K562 (cell line): ENCODE results near the gene BANP. TPM values are rescaled to one million over a fixed set of nuclear protein-coding genes. Genes with fewer than 3 reads are reported as not detected.

Experiments used
- ATAC-seq: fragments of 200-7000 bp; cut with Tn5 transposase; 3 replicates; pipeline ENCODE4 v1.9.1; 2020; ENCODE audit warnings: moderate library complexity
- BruUV-seq: library from RNA; stranded (reverse); fragments of 400-500 nt; replicated peaks from 2 replicates; lab custom pipeline; 2021; lab: Mats Ljungman, UMichigan
- CTCF ChIA-PET: fragments of 300-600 bp; formaldehyde crosslinking; extraction: SDS; loops from one replicate; lab custom pipeline; 2021; ENCODE audit warnings: low intra/inter-chr PET ratio; lab: Yijun Ruan, JAX
- POLR2A ChIA-PET: fragments of 300-600, 350-650 bp; sonication (Branson Sonifier 250); formaldehyde crosslinking; extraction: SDS; loops from one replicate; lab custom pipeline; 2021; ENCODE audit warnings: antibody characterized with exemption, inconsistent platforms; lab: Yijun Ruan, JAX
- DNase-seq, 4 experiments: peaks; one replicate each; pipeline versions ENCODE4 v3.0.0 to v3.0.0-alpha.2; 2011 to 2018; ENCODE audit warnings: low spot score in 3 of 4, mixed read lengths in 3 of 4; ENCODE audit errors: extremely low read depth in 1 of 4
- FAIRE-seq: peaks from 2 replicates; lab custom pipeline; 2011; peaks lifted over from hg19 to GRCh38; lab: Jason Lieb, UNC
- H2AFZ ChIP-seq: 2 replicates; pipeline ENCODE4 v1.6.0; 2011; ENCODE audit warnings: low read depth, low read length, control low read depth, inconsistent platforms
- H3K27ac ChIP-seq: fragments of 200-600 bp; 3 replicates; pipeline ENCODE4 v1.8.0; 2011; ENCODE audit warnings: low read depth, mild to moderate bottlenecking, control low read depth, inconsistent platforms, low read length, moderate library complexity, mixed read lengths; ENCODE audit errors: extremely low read depth
- H3K27me3 ChIP-seq, 2 experiments: fragments of 300-600 bp in 1 of 2; 2 replicates in 1 of 2; 3 replicates in 1 of 2; pipeline versions ENCODE4 v1.6.0 to v1.8.0; 2011; ENCODE audit warnings: inconsistent platforms in 2 of 2, low read length in 2 of 2, mild to moderate bottlenecking in 1 of 2, mixed read lengths in 1 of 2, moderate library complexity in 1 of 2; ENCODE audit not compliant: control insufficient read depth in 2 of 2, insufficient read depth in 2 of 2
- H3K36me3 ChIP-seq: fragments of 300-600 bp; 3 replicates; pipeline ENCODE4 v1.8.0; 2011; ENCODE audit warnings: mild to moderate bottlenecking, low read length, inconsistent platforms; ENCODE audit not compliant: control insufficient read depth, insufficient read depth
- H3K4me1 ChIP-seq, 2 experiments: fragments of 200-600 bp in 1 of 2; replicated peaks in 1 of 2; 2 replicates in 1 of 2; 3 replicates in 1 of 2; pipeline versions ENCODE4 v1.5.1 to v1.8.0; 2011; ENCODE audit warnings: inconsistent platforms in 2 of 2, low read length in 2 of 2, mild to moderate bottlenecking in 1 of 2, mixed read lengths in 1 of 2, moderate library complexity in 1 of 2; ENCODE audit not compliant: control insufficient read depth in 2 of 2, insufficient read depth in 2 of 2
- H3K4me2 ChIP-seq: 2 replicates; pipeline ENCODE4 v1.6.1; 2011; ENCODE audit warnings: low read length, control low read depth, inconsistent platforms, mixed read lengths; ENCODE audit not compliant: insufficient read depth
- H3K4me3 ChIP-seq: fragments of 200-600 bp; sonication (generic), shearing (Covaris generic); 2 replicates; pipeline ENCODE4 v1.5.1; 2016; ENCODE audit warnings: control low read depth, inconsistent platforms
- H3K79me2 ChIP-seq: fragments of 200-600 bp; 3 replicates; pipeline ENCODE4 v1.8.0; 2011; ENCODE audit warnings: low read length, inconsistent platforms; ENCODE audit not compliant: control insufficient read depth, insufficient read depth
- H3K9ac ChIP-seq, 2 experiments: 2 replicates each; pipeline versions ENCODE4 v1.6.0 to v1.6.1; 2011; ENCODE audit warnings: low read depth in 2 of 2, low read length in 2 of 2, control low read depth in 1 of 2, inconsistent platforms in 1 of 2, mild to moderate bottlenecking in 1 of 2, mixed read lengths in 1 of 2; ENCODE audit not compliant: insufficient read depth in 1 of 2
- H3K9me1 ChIP-seq: one replicate; pipeline ENCODE4 v1.6.0; 2011; ENCODE audit warnings: inconsistent platforms, mild to moderate bottlenecking, low read length, moderate library complexity; ENCODE audit not compliant: control insufficient read depth, insufficient read depth
- H3K9me3 ChIP-seq: replicated peaks from 2 replicates; pipeline ENCODE4 v1.5.1; 2011; ENCODE audit warnings: low read depth, low read length, inconsistent platforms; ENCODE audit not compliant: control insufficient read depth, insufficient read depth
- H4K20me1 ChIP-seq: replicated peaks from 2 replicates; pipeline ENCODE4 v1.6.1; 2011; ENCODE audit warnings: low read length, inconsistent platforms, mixed read lengths; ENCODE audit not compliant: control insufficient read depth, insufficient read depth
- HNRNPH1 ChIP-seq: fragments of 200-400 bp; formaldehyde crosslinking; optimal IDR thresholded peaks from 2 replicates; pipeline ENCODE3; 2017; ENCODE audit warnings: low read depth, mild to moderate bottlenecking, low read length, moderate library complexity
- MNT ChIP-seq, 2 experiments: fragments of 450-650 bp; conservative IDR thresholded peaks; 2 replicates each; pipeline ENCODE4 v1.6.1; 2017; ENCODE audit warnings: mild to moderate bottlenecking in 2 of 2, moderate library complexity in 2 of 2
- TCFL5 ChIP-seq: fragments of 250-450 bp; sonication (Bioruptor Pico); conservative IDR thresholded peaks from 2 replicates; pipeline ENCODE4 v1.6.1; 2021; ENCODE audit warnings: mild to moderate bottlenecking, moderate library complexity, matching md5 sums
- TOE1 ChIP-seq, 2 experiments: fragments of 450-650 bp in 1 of 2; sonication (generic) in 1 of 2; formaldehyde crosslinking in 1 of 2; IDR thresholded peaks; 2 replicates each; pipeline versions ENCODE4 v1.7.1 to v1.8.0; 2016 to 2022; ENCODE audit warnings: borderline replicate concordance in 2 of 2, mild to moderate bottlenecking in 2 of 2, antibody characterized with exemption in 1 of 2, inconsistent platforms in 1 of 2, low read depth in 1 of 2, missing genetic modification reagents in 1 of 2, moderate library complexity in 1 of 2
- ZNF124 ChIP-seq: sonication (generic); formaldehyde crosslinking; IDR thresholded peaks from 2 replicates; pipeline ENCODE4 v1.8.1; 2022; ENCODE audit warnings: missing genetic modification reagents
- WGBS: fragments of 100-300 bp; shearing (Covaris generic); methylation state at CpG from one replicate; pipeline ENCODE4 v1.1.6; 2016; ENCODE audit warnings: low coverage, mixed read lengths; ENCODE audit not compliant: insufficient coverage; ENCODE audit errors: missing lambda C conversion rate; 5-methylcytosine and 5-hydroxymethylcytosine counted together
- in situ Hi-C: fragments of 300-500 bp; cut with MboI; formaldehyde crosslinking; loops from 4 replicates; pipeline ENCODE4 v1.15.0; 2018; ENCODE audit warnings: inconsistent platforms, mixed read lengths
- intact Hi-C: fragments of 100-400 bp; cut with micrococcal nuclease; formaldehyde crosslinking; loops from 2 replicates; pipeline ENCODE4 v1.14.2; 2022
- polyA plus RNA-seq, 8 experiments: library from polyadenylated mRNA; depleted of rRNA in 4 of 8; stranded (reverse) in 5 of 8; unstranded in 3 of 8; fragments of >200 nt; fragmentation: Nextera tagmentation in 2 of 8; fragmentation: Illumina TruSeq in 1 of 8; extraction: Ambion mirVana in 2 of 8; extraction: Trizol in 1 of 8; gene quantifications; 2 replicates each; pipeline versions ENCODE4 v1.2.1 to v1.2.3, GENCODE V29; 2011 to 2014; ENCODE audit warnings: inconsistent platforms in 1 of 8, missing spikeins in 1 of 8
- total RNA-seq, 7 experiments: library from RNA; depleted of rRNA in 6 of 7; stranded (reverse); fragments of >200 nt in 6 of 7; fragmentation: Illumina TruSeq in 2 of 7; extraction: Trizol in 2 of 7; gene quantifications; 2 replicates each; pipeline versions ENCODE4 v1.2.1 to v1.2.3, GENCODE V29; 2011 to 2021; ENCODE audit warnings: low replicate concordance in 1 of 7

Gene BANP
- total and polyA plus RNA-seq, 9 of the 15 experiments (the other 6 are each of a cell fraction or from before 2014, with no cell fraction given) = 4.6 to 22.1 (median 15.6) TPM

GRCh38 chr16:88047462-88047861, 96.2 kb downstream of the BANP start:
- in situ Hi-C loops (no loop called here), intact Hi-C loops (no loop called here)
- Histone ChIP-seq H4K20me1 (no peaks in the 10 kb centered on the region), H3K9me3 (no peaks in the 10 kb centered on the region), H3K4me2 (no peak overlapping the region), H2AFZ (no peak overlapping the region), H3K9ac (no peak overlapping the region), H3K4me1 (no peaks in the 10 kb centered on the region; a peak in 1 of 5 replicates), H3K27me3 (no peaks in the 10 kb centered on the region), H3K9me1 (no peaks in the 10 kb centered on the region), H3K36me3 (peaks cover 11% of the 10 kb centered on the region; the same call in 2 of the 3 replicates), H3K79me2 (no peaks in the 10 kb centered on the region), H3K27ac (no peak overlapping the region), H3K4me3 (no peak overlapping the region)
- no peak for DNase-seq
- no TSS peak for BruUV-seq
- 68% methylated on average over 3 of the region's 3 CpGs for WGBS
- ATAC-seq = no peak
- TF ChIP-seq TOE1 (IDR thresholded peaks at IDR 0.05; ENCODE audit: borderline replicate concordance) (no peak), TOE1 (CRISPR knock-in tag; IDR thresholded peaks at IDR 0.05; ENCODE audit: borderline replicate concordance, low read depth) (no peak), TCFL5 (CRISPR knock-in tag) (no peak), HNRNPH1 (no peak), ZNF124 (CRISPR knock-in tag) (no peak), MNT (conservative IDR thresholded peaks at IDR 0.05) (no peak)
- FAIRE-seq = no peak
- POLR2A ChIA-PET = no interaction called here
- CTCF ChIA-PET = no interaction called here
